ENCODE measurements around the gene TDRD9. TPM values are rescaled to one million over a fixed set of nuclear protein-coding genes. Genes with fewer than 3 reads are reported as not detected.
"Not testable (repeated sequence)": the region's sequence is repeated elsewhere in the genome, so short reads cannot be mapped to it uniquely, and the experiment has no call there.

Gene TDRD9
- total RNA-seq, 1 donor from 2014 or later = not detected

- peaks cover 3% of the 10 kb centered on the region for H3K27me3 Mint-ChIP-seq
- H3K27ac Mint-ChIP-seq = peak overlapping the region; percentile 53
- H3K4me1 Mint-ChIP-seq (ENCODE audit: unreplicated experiment) = peaks cover 10% of the 10 kb centered on the region
- TF ChIP-seq CTCF (conservative IDR thresholded peaks at IDR 0.05) = peak; percentile 55
- H3K9me3 Mint-ChIP-seq = no peaks in the 10 kb centered on the region
- H3K36me3 Mint-ChIP-seq = no peaks in the 10 kb centered on the region
- DNase-seq (ENCODE audit: extremely low spot score, unreplicated experiment) = no peak
- H3K4me3 Mint-ChIP-seq = peak overlapping the region; percentile 7
Observed at GRCh38 chr14:103886304-103887169, 41.7 kb upstream of the TDRD9 start.

GRCh38 chr14:103887170-103887501, 41.1 kb upstream of the TDRD9 start:
- no peaks in the 10 kb centered on the region for H3K9me3 Mint-ChIP-seq
- no peak overlapping the region for H3K27ac Mint-ChIP-seq
- H3K4me3 Mint-ChIP-seq = no peak overlapping the region
- no peak for TF ChIP-seq CTCF (conservative IDR thresholded peaks at IDR 0.05)
- H3K4me1 Mint-ChIP-seq (ENCODE audit: unreplicated experiment) = peaks cover 10% of the 10 kb centered on the region
- no peak for DNase-seq (ENCODE audit: extremely low spot score, unreplicated experiment)
- H3K36me3 Mint-ChIP-seq = no peaks in the 10 kb centered on the region
- H3K27me3 Mint-ChIP-seq = peaks cover 3% of the 10 kb centered on the region

GRCh38 chr14:103887557-103888115, 40.6 kb upstream of the TDRD9 start:
- Mint-ChIP-seq H3K4me3 (no peak overlapping the region), H3K36me3 (no peaks in the 10 kb centered on the region), H3K4me1 (ENCODE audit: unreplicated experiment) (peaks cover 10% of the 10 kb centered on the region), H3K27me3 (peaks cover 3% of the 10 kb centered on the region), H3K9me3 (no peaks in the 10 kb centered on the region), H3K27ac (no peak overlapping the region)
- TF ChIP-seq CTCF (conservative IDR thresholded peaks at IDR 0.05) = no peak
- DNase-seq (ENCODE audit: extremely low spot score, unreplicated experiment) = no peak

GRCh38 chr14:103889002-103889312, 39.3 kb upstream of the TDRD9 start:
- H3K9me3 Mint-ChIP-seq; H3K27me3 Mint-ChIP-seq; H3K36me3 Mint-ChIP-seq; H3K4me1 Mint-ChIP-seq (ENCODE audit: unreplicated experiment); H3K4me3 Mint-ChIP-seq; DNase-seq (ENCODE audit: extremely low spot score, unreplicated experiment); H3K27ac Mint-ChIP-seq: not testable (repeated sequence)

- no peak for TF ChIP-seq CTCF (conservative IDR thresholded peaks at IDR 0.05)
- Mint-ChIP-seq H3K36me3 (no peaks in the 10 kb centered on the region), H3K4me3 (no peak overlapping the region), H3K4me1 (ENCODE audit: unreplicated experiment) (peaks cover 10% of the 10 kb centered on the region), H3K27ac (no peak overlapping the region), H3K9me3 (no peaks in the 10 kb centered on the region), H3K27me3 (peaks cover 3% of the 10 kb centered on the region)
- DNase-seq (ENCODE audit: extremely low spot score, unreplicated experiment) = no peak
Observed at GRCh38 chr14:103889313-103890051, 38.8 kb upstream of the TDRD9 start.

GRCh38 chr14:103890052-103890371, 38.2 kb upstream of the TDRD9 start:
- H3K27me3 Mint-ChIP-seq = peaks cover 3% of the 10 kb centered on the region
- H3K4me3 Mint-ChIP-seq = no peak overlapping the region
- peaks cover 10% of the 10 kb centered on the region for H3K4me1 Mint-ChIP-seq (ENCODE audit: unreplicated experiment)
- no peaks in the 10 kb centered on the region for H3K9me3 Mint-ChIP-seq
- H3K27ac Mint-ChIP-seq = no peak overlapping the region
- TF ChIP-seq CTCF (conservative IDR thresholded peaks at IDR 0.05) = no peak
- no peak for DNase-seq (ENCODE audit: extremely low spot score, unreplicated experiment)
- no peaks in the 10 kb centered on the region for H3K36me3 Mint-ChIP-seq

Data from type B pancreatic cell (in vitro differentiated cells).